ENCODE data around the gene MAN2A2. TPM values are rescaled to one million over a fixed set of nuclear protein-coding genes. Genes with fewer than 3 reads are reported as not detected.

Gene MAN2A2
- 10 to 100 TPM; 79.3 to 83.2 TPM for total RNA-seq
- long read RNA-seq, transcript MAN2A2-212 (4 exons, 623 nt): major isoform, 6 of 44 reads
- long read RNA-seq, partial matches to known transcripts: 33 of 44 reads
- long read RNA-seq, other reads (novel, unspliced or antisense): 5 of 44 reads

- DNase-seq (peak; percentile 80), ATAC-seq (peak; percentile 56 to 61)
- intact Hi-C loops (cut with DNase I): loop anchor here in 1 of 2 donors (2.0 kb wide), 1 partner anchor 30 kb away; the partner anchor contains the start of gene HDDC3
Measured at GRCh38 chr15:90902840-90903732, at the start of gene MAN2A2. Gene MAN2A2, plus strand, starts transcription at chr15:90903302. Its CDS starts 906 bp downstream, at chr15:90904208.

- no peak for DNase-seq
- ATAC-seq: no peak
- intact Hi-C loops (cut with DNase I): no loop called here
Measured at GRCh38 chr15:90855139-90855538, 48.0 kb upstream of the MAN2A2 start.

GRCh38 chr15:90857337-90857736 lies 45.8 kb upstream of the MAN2A2 start:
- intact Hi-C loops (cut with DNase I): no loop called here
- ATAC-seq: no peak
- DNase-seq: no peak

DNA sequence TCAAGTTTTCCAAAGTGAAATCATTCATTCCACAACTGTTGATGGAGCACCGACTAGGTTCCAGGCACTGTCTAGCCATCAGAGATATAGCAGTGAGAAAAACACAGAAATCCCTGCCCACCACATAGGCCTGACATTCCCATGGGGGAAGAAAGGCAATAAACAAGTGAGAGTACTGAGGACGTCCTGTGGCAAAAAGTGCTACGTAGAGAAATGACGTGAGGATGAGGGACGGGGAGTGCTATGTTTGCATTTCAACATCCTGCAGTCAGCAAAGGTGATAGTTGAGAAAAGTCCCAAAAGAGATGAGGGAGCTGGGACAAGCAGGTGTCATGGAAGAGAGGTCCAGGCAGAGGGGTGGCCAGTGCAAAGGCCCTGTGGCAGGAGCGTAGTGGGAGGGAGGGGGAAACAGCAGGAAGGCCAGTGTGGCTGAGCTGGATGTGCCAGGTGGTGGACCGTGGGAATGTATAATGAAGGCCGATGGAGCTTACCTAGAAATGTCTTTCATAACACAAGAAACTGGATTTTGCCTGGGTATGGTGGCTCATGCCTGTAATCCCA lies 45.1 kb upstream of the MAN2A2 start:
- ATAC-seq (no peak), DNase-seq (no peak)
- intact Hi-C loops (cut with DNase I): no loop called here

GRCh38 chr15:90859234-90860131 lies 43.6 kb upstream of the MAN2A2 start:
- intact Hi-C loops (cut with DNase I): no loop called here
- no peak for DNase-seq
- ATAC-seq: peak; percentile 35 to 44

DNA sequence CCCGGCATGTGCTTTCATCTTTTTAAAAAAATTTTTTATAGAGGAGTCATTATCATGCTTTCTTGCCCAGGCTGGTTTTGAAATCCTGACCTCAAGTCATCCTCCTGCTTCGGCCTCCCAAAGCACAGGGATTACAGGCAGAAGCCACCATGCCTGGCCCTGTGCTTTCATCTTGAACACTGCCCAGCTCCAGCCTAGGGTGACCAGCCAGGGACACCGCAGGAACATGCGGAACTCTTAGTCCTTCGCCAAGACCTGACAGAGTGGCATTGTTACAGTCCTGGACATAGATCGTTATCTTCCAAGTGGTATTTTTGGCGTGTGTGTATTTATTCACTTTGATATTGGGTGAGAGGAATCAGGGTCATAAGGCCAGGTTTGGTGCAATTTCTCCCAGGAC lies 42.7 kb upstream of the MAN2A2 start:
- DNase-seq (no peak), ATAC-seq (peak in 1 of 2 donors; percentile 14)
- intact Hi-C loops (cut with DNase I): no loop called here

- no peak for ATAC-seq
- no peak for DNase-seq
- intact Hi-C loops (cut with DNase I): no loop called here
Measured at GRCh38 chr15:90860942-90861675, 42.0 kb upstream of the MAN2A2 start.

- ATAC-seq (no peak), DNase-seq (no peak)
- intact Hi-C loops (cut with DNase I): no loop called here
Measured at GRCh38 chr15:90862487-90862886, 40.6 kb upstream of the MAN2A2 start.

GRCh38 chr15:90862964-90863778 lies 39.9 kb upstream of the MAN2A2 start:
- intact Hi-C loops (cut with DNase I): no loop called here
- ATAC-seq (peak; percentile 57 to 77), DNase-seq (no peak)

DNA sequence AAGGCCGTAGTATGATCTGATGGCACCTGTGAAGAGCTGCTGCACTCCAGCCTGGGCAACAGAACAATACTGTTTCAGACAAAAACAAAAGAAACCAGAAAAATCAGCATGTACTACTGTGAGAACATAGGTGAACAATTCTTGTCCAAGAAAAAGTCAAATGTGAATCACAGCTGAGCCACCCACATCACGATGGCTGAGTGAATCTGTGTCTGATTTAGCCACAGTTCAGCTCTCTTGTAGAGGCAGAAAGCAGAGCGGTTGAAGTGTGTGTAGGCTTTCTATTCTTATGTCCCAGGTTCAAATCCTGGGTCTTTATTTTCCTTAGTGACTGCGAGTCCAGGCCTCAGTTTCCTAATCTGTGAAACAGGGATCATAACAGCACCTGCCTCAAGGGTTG lies 39.1 kb upstream of the MAN2A2 start:
- intact Hi-C loops (cut with DNase I): no loop called here
- ATAC-seq: no peak
- no peak for DNase-seq

GRCh38 chr15:90864507-90864906 lies 38.6 kb upstream of the MAN2A2 start:
- DNase-seq (no peak), ATAC-seq (no peak)
- intact Hi-C loops (cut with DNase I): no loop called here

DNA sequence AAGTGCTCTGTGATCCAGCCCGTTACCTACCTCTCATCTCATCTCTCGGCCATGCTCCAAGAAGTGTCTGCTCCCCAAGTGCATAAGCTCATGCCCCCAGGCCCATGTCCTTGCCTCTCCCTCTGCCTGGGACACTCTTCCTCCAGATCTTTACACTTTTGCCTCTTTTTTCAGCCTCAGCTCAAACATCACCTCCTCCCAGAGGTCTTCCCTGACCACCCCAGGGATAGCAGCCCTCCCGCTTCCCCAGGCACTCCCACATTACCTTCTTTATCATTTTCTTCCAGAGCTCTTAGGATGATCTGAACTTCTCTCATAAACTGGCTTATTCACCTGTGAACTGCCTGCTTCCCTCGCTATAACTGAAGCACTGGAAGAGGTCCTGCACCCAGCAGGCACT lies 37.4 kb upstream of the MAN2A2 start:
- intact Hi-C loops (cut with DNase I): no loop called here
- DNase-seq (no peak), ATAC-seq (no peak)

- DNase-seq (no peak), ATAC-seq (no peak)
- intact Hi-C loops (cut with DNase I): no loop called here
Measured at GRCh38 chr15:90866161-90866715, 36.9 kb upstream of the MAN2A2 start.

DNA sequence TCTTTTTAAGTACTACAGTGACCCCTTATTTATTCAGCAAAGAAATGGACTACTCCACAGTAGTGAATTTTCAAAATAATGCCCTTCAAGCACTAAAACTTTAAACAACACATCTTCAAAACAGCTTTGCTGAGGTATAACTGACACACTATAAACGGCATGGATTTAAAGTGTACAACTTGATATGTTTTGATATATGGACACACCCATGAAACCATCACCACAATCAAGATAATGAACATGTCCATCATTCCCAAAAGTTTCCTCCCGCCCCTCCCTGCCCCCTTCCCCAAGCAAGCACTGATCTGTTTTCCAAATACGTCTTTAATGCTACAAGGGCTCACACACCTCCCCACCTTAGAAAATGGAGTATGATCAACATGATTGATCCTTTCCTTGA lies 36.3 kb upstream of the MAN2A2 start:
- ATAC-seq (no peak), DNase-seq (no peak)
- intact Hi-C loops (cut with DNase I): no loop called here

- DNase-seq: no peak
- intact Hi-C loops (cut with DNase I): no loop called here
- ATAC-seq: no peak
Measured at GRCh38 chr15:90868261-90868689, 34.8 kb upstream of the MAN2A2 start, which contains the start of gene FURIN. Gene FURIN, plus strand, starts transcription at chr15:90868588. Its CDS starts 7,153 bp downstream, at chr15:90875741.

DNA sequence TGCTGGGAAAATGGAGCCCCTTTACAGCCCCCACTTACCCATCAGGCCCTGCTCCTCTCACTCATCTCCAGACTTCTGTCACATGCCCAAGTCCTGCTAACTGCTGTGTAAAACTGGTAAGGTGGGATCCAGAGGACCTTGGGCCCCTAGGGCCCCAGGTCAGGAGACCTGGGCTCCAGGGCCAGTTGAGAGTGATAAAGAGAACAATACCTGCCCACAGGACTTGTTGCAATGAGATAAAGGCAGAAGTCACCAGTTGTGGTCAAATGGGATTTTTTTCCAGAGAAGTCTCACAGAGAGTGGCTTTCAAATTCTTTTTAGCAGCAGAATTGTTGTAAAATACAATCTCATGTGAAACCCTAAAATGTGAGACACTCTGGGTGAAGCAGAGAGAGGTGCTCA lies 34.0 kb upstream of the MAN2A2 start:
- intact Hi-C loops (cut with DNase I): no loop called here

GRCh38 chr15:90869601-90870353 lies 33.3 kb upstream of the MAN2A2 start:
- peak; percentile 53 to 83 for ATAC-seq
- peak; percentile 89 for DNase-seq
- intact Hi-C loops (cut with DNase I): no loop called here

More for the DNA sequence above, 34.0 kb upstream of the MAN2A2 start:
- ATAC-seq (no peak), DNase-seq (no peak)

Measured in left cardiac atrium (tissue), 4 donors.